Caco-2 (cell line): ENCODE results near the gene FUZ. TPM values are rescaled to one million over a fixed set of nuclear protein-coding genes. Genes with fewer than 3 reads are reported as not detected.

Experiments
- BruUV-seq: library from RNA; stranded (reverse); fragments of 400-500 nt; replicated peaks from 2 replicates; lab custom pipeline; 2021; lab: Mats Ljungman, UMichigan
- CTCF ChIA-PET: fragments of 300-600 bp; sonication (Branson Sonifier 250); formaldehyde crosslinking; loops from one replicate; lab custom pipeline; 2022; ENCODE audit warnings: antibody characterized with exemption; lab: Charles Lee
- POLR2A ChIA-PET: fragments of 300-600 bp; sonication (Branson Sonifier 250); formaldehyde crosslinking; loops from one replicate; lab custom pipeline; 2022; ENCODE audit warnings: antibody characterized with exemption; lab: Charles Lee
- DNase-seq, 2 experiments: peaks; one replicate each; pipeline versions ENCODE4 v3.0.0 to v3.0.0-alpha.2; 2020 to 2022
- H3K27me3 ChIP-seq: replicated peaks from 2 replicates; pipeline ENCODE4 v1.6.0; 2011; ENCODE audit warnings: low read length; ENCODE audit not compliant: control insufficient read depth, insufficient read depth
- H3K36me3 ChIP-seq: 2 replicates; pipeline ENCODE4 v1.5.1; 2011; ENCODE audit warnings: low read length; ENCODE audit not compliant: control insufficient read depth, insufficient read depth
- H3K4me1 ChIP-seq: fragments of 250-450 bp; sonication (Bioruptor Pico); 2 replicates; pipeline ENCODE4 v1.5.1; 2020; ENCODE audit warnings: mild to moderate bottlenecking
- H3K4me3 ChIP-seq: 2 replicates; pipeline ENCODE4 v1.5.1; 2011; ENCODE audit warnings: low read depth, mild to moderate bottlenecking, control low read depth, low read length
- H3K9me3 ChIP-seq: fragments of 250-450 bp; sonication (Bioruptor Pico); 2 replicates; pipeline ENCODE4 v1.5.1; 2020; ENCODE audit warnings: mild to moderate bottlenecking, moderate library complexity
- H3K27ac Mint-ChIP-seq: one replicate; pipeline ENCODE4 v1.8.0; 2022; ENCODE audit warnings: mixed read lengths; ENCODE audit not compliant: unreplicated experiment
- H3K27me3 Mint-ChIP-seq: one replicate; pipeline ENCODE4 v1.8.0; 2022; ENCODE audit warnings: mixed read lengths; ENCODE audit not compliant: insufficient read depth, unreplicated experiment
- H3K36me3 Mint-ChIP-seq: one replicate; pipeline ENCODE4 v1.8.0; 2022; ENCODE audit warnings: mild to moderate bottlenecking, mixed read lengths; ENCODE audit not compliant: insufficient read depth, unreplicated experiment
- H3K4me1 Mint-ChIP-seq: one replicate; pipeline ENCODE4 v1.8.0; 2022; ENCODE audit warnings: low read depth, mixed read lengths; ENCODE audit not compliant: unreplicated experiment
- H3K4me3 Mint-ChIP-seq: one replicate; pipeline ENCODE4 v1.8.0; 2022; ENCODE audit warnings: mild to moderate bottlenecking, moderate library complexity, mixed read lengths; ENCODE audit not compliant: unreplicated experiment
- H3K9me3 Mint-ChIP-seq: one replicate; pipeline ENCODE4 v1.8.0; 2022; ENCODE audit warnings: mixed read lengths; ENCODE audit not compliant: unreplicated experiment
- intact Hi-C: fragments of 100-400 bp; cut with micrococcal nuclease; formaldehyde crosslinking; loops from one replicate; pipeline ENCODE4 v1.10.0; 2022; ENCODE audit not compliant: unreplicated experiment
- total RNA-seq: library from RNA; stranded (reverse); gene quantifications from 2 replicates; pipeline ENCODE4 v1.2.3, GENCODE V29; 2022
- TF ChIP-seq, protein P1 (sequence below), 2 experiments: fragments of 200-600 bp in 1 of 2; IDR thresholded peaks; 1 replicate in 1 of 2; 2 replicates in 1 of 2; pipeline versions ENCODE4 v1.5.1 to v1.8.0; 2011 to 2022; ENCODE audit warnings: antibody characterized with exemption in 1 of 2, control low read depth in 1 of 2, inconsistent platforms in 1 of 2, low read depth in 1 of 2, low read length in 1 of 2, mild to moderate bottlenecking in 1 of 2, moderate library complexity in 1 of 2; ENCODE audit not compliant: insufficient read depth in 1 of 2, severe bottlenecking in 1 of 2, unreplicated experiment in 1 of 2

Gene FUZ
- total RNA-seq, 1 experiment from 2014 or later: 0.75 TPM

DNA sequence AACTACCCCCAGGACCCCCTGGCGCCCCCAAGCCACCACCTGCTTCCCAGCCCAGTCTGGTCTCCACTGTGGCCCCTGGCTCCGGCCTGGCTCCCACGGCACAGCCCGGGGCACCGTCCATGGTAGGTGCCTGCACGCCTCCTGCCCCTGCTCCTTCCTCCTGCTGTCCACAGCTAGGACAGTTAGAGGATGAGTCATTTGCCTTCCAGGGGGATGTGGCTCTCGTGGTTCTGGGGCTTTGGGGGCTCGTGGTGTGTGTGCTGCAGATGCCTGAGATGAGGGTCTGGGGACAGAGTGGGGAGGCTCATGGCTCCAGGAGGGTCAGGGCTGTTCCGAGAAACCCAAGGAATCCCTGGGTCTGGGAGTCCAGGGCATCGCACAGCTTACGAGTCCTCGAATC is 17.7 kb upstream of the FUZ start:
- no peak overlapping the region for H3K4me3 ChIP-seq
- no peak overlapping the region for H3K27ac Mint-ChIP-seq
- H3K4me3 Mint-ChIP-seq: no peak overlapping the region
- no peaks in the 10 kb centered on the region for H3K27me3 Mint-ChIP-seq
- peaks cover 2% of the 10 kb centered on the region for H3K36me3 ChIP-seq
- ChIA-PET CTCF (no interaction called here), POLR2A (no interaction called here)
- intact Hi-C loops: no loop called here
- peaks cover 41% of the 10 kb centered on the region for H3K36me3 Mint-ChIP-seq
- TF ChIP-seq, protein P1, sequence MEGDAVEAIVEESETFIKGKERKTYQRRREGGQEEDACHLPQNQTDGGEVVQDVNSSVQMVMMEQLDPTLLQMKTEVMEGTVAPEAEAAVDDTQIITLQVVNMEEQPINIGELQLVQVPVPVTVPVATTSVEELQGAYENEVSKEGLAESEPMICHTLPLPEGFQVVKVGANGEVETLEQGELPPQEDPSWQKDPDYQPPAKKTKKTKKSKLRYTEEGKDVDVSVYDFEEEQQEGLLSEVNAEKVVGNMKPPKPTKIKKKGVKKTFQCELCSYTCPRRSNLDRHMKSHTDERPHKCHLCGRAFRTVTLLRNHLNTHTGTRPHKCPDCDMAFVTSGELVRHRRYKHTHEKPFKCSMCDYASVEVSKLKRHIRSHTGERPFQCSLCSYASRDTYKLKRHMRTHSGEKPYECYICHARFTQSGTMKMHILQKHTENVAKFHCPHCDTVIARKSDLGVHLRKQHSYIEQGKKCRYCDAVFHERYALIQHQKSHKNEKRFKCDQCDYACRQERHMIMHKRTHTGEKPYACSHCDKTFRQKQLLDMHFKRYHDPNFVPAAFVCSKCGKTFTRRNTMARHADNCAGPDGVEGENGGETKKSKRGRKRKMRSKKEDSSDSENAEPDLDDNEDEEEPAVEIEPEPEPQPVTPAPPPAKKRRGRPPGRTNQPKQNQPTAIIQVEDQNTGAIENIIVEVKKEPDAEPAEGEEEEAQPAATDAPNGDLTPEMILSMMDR (IDR thresholded peaks at IDR 0.05; ENCODE audit: insufficient read depth in 1 of 2, low read depth in 1 of 2, low read length in 1 of 2, severe bottlenecking in 1 of 2, unreplicated experiment in 1 of 2): no peak
- H3K4me1 ChIP-seq: no peaks in the 10 kb centered on the region
- no TSS peak for BruUV-seq
- H3K4me1 Mint-ChIP-seq: no peaks in the 10 kb centered on the region
- DNase-seq: no peak
- H3K27me3 ChIP-seq: no peaks in the 10 kb centered on the region
- H3K9me3 ChIP-seq: no peaks in the 10 kb centered on the region
- H3K9me3 Mint-ChIP-seq: no peaks in the 10 kb centered on the region

DNA sequence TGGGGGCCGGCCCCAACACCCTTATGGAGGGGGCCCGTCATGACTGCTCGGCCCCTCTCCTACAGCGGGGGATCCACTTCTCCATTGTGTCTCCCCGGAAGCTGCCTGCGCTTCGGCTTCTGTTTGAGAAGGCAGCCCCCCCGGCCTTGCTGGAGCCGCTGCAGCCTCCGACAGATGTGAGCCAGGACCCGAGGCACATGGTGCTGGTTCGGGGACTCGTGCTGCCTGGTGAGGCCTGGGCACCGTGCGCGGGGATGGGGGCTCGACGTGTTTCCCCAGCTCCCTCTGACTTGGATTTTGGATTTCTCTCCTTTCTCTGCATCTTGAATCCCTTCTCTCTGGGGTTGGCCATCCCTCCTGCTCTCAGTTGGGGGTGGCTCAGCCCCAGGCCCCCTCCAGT is 16.6 kb upstream of the FUZ start:
- DNase-seq: no peak
- no peaks in the 10 kb centered on the region for H3K9me3 Mint-ChIP-seq
- BruUV-seq: no TSS peak
- TF ChIP-seq, protein P1 (IDR thresholded peaks at IDR 0.05; ENCODE audit: insufficient read depth in 1 of 2, low read depth in 1 of 2, low read length in 1 of 2, severe bottlenecking in 1 of 2, unreplicated experiment in 1 of 2): no peak
- H3K36me3 ChIP-seq: peaks cover 2% of the 10 kb centered on the region
- no peak overlapping the region for H3K4me3 Mint-ChIP-seq
- H3K27me3 Mint-ChIP-seq: no peaks in the 10 kb centered on the region
- no peak overlapping the region for H3K4me3 ChIP-seq
- no peaks in the 10 kb centered on the region for H3K9me3 ChIP-seq
- H3K4me1 Mint-ChIP-seq: no peaks in the 10 kb centered on the region
- H3K4me1 ChIP-seq: no peaks in the 10 kb centered on the region
- intact Hi-C loops: no loop called here
- H3K36me3 Mint-ChIP-seq: peaks cover 33% of the 10 kb centered on the region
- no peak overlapping the region for H3K27ac Mint-ChIP-seq
- no peaks in the 10 kb centered on the region for H3K27me3 ChIP-seq
- ChIA-PET POLR2A (no interaction called here), CTCF (no interaction called here)

DNA sequence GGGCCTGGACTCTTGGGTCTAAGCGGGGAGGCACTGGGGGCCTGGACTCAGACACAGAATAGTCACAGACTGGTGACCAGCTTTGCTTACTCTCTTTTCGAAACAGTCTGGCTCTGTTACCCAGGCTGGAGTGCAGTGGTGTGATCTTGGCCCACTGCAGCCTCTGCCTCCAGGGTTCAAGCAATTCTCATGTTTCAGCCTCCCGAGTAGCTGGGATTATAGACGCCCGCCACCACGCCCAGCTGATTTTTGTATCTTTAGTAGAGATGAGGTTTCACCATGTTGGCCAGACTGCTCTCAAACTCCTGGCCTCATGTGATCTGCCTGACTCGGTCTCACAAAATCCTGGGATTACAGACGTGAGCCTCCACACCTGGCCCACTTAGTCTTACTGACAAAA is 16.1 kb upstream of the FUZ start:
- Mint-ChIP-seq H3K27me3 (no peaks in the 10 kb centered on the region), H3K4me3 (no peak overlapping the region), H3K36me3 (peaks cover 33% of the 10 kb centered on the region), H3K27ac (no peak overlapping the region), H3K9me3 (no peaks in the 10 kb centered on the region), H3K4me1 (no peaks in the 10 kb centered on the region)
- Histone ChIP-seq H3K27me3 (no peaks in the 10 kb centered on the region), H3K4me1 (no peaks in the 10 kb centered on the region), H3K9me3 (no peaks in the 10 kb centered on the region), H3K36me3 (peaks cover 2% of the 10 kb centered on the region), H3K4me3 (no peak overlapping the region)
- no peak for DNase-seq
- no TSS peak for BruUV-seq
- POLR2A ChIA-PET: no interaction called here
- TF ChIP-seq, protein P1 (IDR thresholded peaks at IDR 0.05; ENCODE audit: insufficient read depth in 1 of 2, low read depth in 1 of 2, low read length in 1 of 2, severe bottlenecking in 1 of 2, unreplicated experiment in 1 of 2): no peak
- CTCF ChIA-PET: no interaction called here
- intact Hi-C loops: no loop called here
